Measurements from ENCODE around the gene PREX1. TPM values are rescaled to one million over a fixed set of nuclear protein-coding genes. Genes with fewer than 3 reads are reported as not detected.
"Not testable (repeated sequence)": the region's sequence is repeated elsewhere in the genome, so short reads cannot be mapped to it uniquely, and the experiment has no call there.

The PREX1 gene
- total RNA-seq, 1 donor from 2014 or later = 11.2 TPM

DNA sequence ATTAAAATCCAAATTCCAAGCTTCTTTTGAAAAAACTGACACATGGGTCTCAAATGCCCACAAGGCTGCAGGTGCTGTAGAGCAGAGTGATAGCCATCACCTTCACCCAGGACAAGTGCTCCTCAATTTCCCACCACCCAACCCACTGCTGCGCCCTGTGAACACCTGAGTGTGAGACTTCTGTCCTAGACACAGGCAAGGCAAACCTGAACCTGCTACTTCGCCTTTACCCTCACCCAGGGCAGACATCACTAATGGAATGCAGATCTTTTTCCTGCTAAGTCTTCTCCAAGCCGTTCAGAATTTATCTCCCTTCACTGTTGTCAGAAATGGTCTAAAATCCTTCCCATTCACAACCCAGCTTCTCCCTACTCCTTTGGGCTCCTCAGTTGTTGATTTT lies 65.9 kb downstream of the PREX1 start:
- Histone ChIP-seq H3K4me1 (peaks cover 69% of the 10 kb centered on the region), H3K27ac (replicated peaks) (peak overlapping the region; percentile 84), H3K4me3 (no peak overlapping the region), H3K36me3 (no peaks in the 10 kb centered on the region), H3K27me3 (ENCODE audit: low read depth) (no peaks in the 10 kb centered on the region), H3K9me3 (replicated peaks) (peaks cover 8% of the 10 kb centered on the region)
- intact Hi-C loops (cut with micrococcal nuclease) = no loop called here
- DNase-seq = no peak
- TF ChIP-seq, protein P1, sequence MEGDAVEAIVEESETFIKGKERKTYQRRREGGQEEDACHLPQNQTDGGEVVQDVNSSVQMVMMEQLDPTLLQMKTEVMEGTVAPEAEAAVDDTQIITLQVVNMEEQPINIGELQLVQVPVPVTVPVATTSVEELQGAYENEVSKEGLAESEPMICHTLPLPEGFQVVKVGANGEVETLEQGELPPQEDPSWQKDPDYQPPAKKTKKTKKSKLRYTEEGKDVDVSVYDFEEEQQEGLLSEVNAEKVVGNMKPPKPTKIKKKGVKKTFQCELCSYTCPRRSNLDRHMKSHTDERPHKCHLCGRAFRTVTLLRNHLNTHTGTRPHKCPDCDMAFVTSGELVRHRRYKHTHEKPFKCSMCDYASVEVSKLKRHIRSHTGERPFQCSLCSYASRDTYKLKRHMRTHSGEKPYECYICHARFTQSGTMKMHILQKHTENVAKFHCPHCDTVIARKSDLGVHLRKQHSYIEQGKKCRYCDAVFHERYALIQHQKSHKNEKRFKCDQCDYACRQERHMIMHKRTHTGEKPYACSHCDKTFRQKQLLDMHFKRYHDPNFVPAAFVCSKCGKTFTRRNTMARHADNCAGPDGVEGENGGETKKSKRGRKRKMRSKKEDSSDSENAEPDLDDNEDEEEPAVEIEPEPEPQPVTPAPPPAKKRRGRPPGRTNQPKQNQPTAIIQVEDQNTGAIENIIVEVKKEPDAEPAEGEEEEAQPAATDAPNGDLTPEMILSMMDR (IDR thresholded peaks at IDR 0.05; ENCODE audit: borderline replicate concordance) = no peak

DNA sequence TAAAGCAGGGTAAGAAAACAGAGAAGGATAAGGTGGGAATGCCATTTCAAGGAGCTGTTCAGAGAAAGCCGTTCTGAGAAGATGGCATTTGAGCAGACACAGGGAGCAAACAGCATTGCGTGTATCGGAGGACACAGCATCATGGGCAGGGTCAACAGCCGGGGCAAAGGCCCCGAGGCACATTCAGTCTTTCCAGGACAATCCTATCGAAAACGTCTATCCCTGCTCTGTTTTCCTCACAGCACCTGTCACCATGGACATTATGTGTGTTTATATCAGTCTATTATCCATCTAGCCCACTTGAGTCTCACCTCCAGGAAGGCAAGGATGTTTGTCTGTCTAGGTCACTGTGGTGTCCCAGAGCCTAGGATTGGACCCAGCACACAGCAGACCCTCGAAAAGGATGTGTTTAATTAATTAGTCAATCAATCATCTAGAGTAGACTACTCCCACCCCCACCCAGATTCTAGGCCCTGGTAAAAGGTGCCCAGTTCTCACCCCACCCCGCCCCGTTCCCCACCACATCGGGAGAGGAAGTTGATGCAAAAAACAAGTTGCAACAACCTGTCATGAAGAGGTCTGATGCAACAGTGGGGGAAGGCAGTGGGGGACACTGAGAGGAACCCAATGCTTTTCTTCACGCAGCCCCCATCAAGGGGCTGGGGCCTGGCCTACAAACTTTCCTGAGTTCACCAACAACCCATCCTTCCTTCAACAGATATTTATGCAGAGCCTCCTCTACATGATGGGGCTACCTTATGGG lies 66.6 kb downstream of the PREX1 start:
- TF ChIP-seq, protein P1 (IDR thresholded peaks at IDR 0.05; ENCODE audit: borderline replicate concordance) = no peak
- no peaks in the 10 kb centered on the region for H3K27me3 ChIP-seq (ENCODE audit: low read depth)
- H3K36me3 ChIP-seq = no peaks in the 10 kb centered on the region
- intact Hi-C loops (cut with micrococcal nuclease) = no loop called here
- peak; percentile 39 for DNase-seq
- H3K9me3 ChIP-seq (replicated peaks) = peaks cover 8% of the 10 kb centered on the region
- no peak overlapping the region for H3K4me3 ChIP-seq
- peaks cover 62% of the 10 kb centered on the region for H3K4me1 ChIP-seq
- peak overlapping the region; percentile 84 for H3K27ac ChIP-seq (replicated peaks)

DNA sequence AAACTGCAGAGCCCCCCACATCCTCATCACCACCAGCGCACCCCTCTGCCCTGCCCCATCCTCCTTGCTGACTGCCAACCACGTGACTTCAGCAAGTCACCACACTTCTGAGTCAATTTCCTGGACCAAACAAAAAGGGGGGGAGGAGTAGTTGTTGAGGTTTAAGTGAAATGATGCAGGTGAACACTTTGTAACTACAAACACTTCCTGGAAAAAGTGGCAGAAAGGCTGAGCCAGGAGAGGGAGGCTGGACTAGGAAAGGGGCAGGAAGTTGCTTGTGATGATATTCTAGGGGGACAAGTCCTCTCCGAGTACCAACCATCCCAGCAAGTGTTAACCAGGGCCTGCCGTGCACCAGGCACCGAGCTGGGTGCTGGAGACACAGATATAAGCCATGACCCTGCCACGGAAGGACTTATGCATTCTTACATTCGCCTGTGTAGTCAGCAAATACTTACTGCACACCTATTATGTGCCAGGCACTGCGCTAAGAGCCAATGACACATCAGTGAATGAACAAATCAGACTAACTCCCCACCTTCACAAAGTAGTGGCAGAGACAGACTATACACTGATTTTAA lies 67.3 kb downstream of the PREX1 start:
- Histone ChIP-seq H3K4me1 (peaks cover 55% of the 10 kb centered on the region), H3K4me3 (no peak overlapping the region), H3K9me3 (replicated peaks) (peaks cover 12% of the 10 kb centered on the region), H3K27ac (replicated peaks) (peak overlapping the region; percentile 84), H3K36me3 (no peaks in the 10 kb centered on the region), H3K27me3 (ENCODE audit: low read depth) (no peaks in the 10 kb centered on the region)
- DNase-seq = no peak
- intact Hi-C loops (cut with micrococcal nuclease) = no loop called here
- TF ChIP-seq, protein P1 (IDR thresholded peaks at IDR 0.05; ENCODE audit: borderline replicate concordance) = no peak

DNA sequence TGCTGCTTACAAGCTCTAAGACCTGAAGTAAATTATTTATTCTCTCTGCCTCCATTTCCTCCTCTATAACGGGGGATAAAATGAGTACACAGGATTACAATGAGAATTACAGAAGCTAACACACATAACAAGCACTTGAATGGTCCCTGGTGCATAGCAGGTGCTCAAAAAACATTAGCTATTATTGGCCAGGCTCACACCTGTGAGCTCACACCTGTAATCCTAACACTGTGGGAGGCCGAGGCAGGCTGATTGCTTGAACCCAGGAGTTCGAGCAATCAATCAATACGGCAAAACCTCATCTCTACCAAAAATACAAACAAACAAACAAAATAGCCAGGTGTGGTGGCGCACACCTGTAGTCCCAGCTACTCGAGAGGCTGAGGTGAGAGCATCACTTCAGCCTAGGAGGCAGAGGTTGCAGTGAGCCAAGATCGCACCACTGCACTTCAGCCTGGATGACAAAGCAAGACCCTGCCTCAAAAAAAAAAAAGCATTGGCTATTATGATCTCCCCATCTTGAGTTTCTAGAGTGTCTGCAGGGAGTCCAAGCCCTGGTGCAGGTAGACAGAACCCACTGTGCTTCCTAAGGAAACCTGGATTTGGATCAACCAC lies 68.1 kb downstream of the PREX1 start:
- Histone ChIP-seq H3K9me3 (replicated peaks) (peaks cover 13% of the 10 kb centered on the region), H3K27ac (replicated peaks) (peak overlapping the region; percentile 84), H3K4me1 (peaks cover 48% of the 10 kb centered on the region), H3K27me3 (ENCODE audit: low read depth) (no peaks in the 10 kb centered on the region), H3K4me3 (no peak overlapping the region), H3K36me3 (no peaks in the 10 kb centered on the region)
- TF ChIP-seq, protein P1 (IDR thresholded peaks at IDR 0.05; ENCODE audit: borderline replicate concordance) = no peak
- intact Hi-C loops (cut with micrococcal nuclease) = no loop called here
- no peak for DNase-seq

DNA sequence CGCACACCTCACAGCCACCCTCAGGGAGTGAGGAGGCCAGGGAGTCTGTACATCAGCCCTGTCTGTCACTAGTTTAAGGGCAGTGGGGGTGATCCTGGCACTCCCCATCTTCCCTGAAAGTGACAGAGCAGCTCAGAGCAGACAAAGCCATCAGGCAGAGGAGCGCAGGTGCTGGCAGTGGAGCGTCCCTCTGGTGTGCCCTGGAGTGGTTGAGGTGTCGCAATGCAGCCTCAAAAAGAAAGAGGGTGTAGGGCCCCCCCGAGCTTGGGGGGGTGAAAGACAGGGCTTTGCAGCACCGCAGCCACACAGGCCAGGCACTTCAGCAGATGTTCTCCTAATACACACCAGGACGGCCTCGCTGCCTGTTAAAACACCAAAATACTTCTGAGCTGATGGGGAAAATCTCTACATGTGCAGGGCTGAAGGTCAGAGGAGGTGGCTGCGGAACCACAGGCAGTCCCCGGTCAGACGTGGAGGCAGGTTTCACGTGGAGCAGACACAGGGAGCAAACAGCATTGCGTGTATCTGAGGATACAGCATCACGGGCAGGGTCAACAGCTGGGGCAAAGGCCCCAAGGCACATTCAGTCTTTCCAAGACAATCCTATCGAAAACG lies 69.5 kb downstream of the PREX1 start:
- no peak overlapping the region for H3K27ac ChIP-seq (replicated peaks)
- peaks cover 11% of the 10 kb centered on the region for H3K9me3 ChIP-seq (replicated peaks)
- TF ChIP-seq, protein P1 (IDR thresholded peaks at IDR 0.05; ENCODE audit: borderline replicate concordance) = no peak
- H3K4me1 ChIP-seq = peaks cover 35% of the 10 kb centered on the region
- H3K27me3 ChIP-seq (ENCODE audit: low read depth) = no peaks in the 10 kb centered on the region
- no peak for DNase-seq
- no peaks in the 10 kb centered on the region for H3K36me3 ChIP-seq
- intact Hi-C loops (cut with micrococcal nuclease) = no loop called here
- no peak overlapping the region for H3K4me3 ChIP-seq

DNA sequence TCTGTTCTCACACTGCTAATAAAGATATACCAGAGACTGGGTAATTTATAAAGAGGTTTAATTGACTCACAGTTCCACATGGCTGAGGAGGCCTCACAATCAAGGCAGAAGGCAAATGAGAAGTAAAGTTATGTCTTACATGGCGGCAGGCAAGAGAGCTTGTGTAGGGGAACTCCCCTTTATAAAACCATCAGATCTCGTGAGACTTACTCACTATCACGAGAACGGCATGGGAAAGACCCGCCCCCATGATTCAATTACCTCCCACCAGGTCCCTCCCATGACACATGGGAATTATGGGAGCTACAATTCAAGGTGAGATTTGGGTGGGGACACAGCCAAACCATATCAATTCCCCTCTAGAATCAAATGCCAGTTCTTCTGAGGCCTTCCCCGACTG lies 71.0 kb downstream of the PREX1 start:
- H3K4me1 ChIP-seq = peaks cover 34% of the 10 kb centered on the region
- H3K27ac ChIP-seq (replicated peaks) = peak overlapping the region; percentile 19

More for the DNA sequence above, 71.0 kb downstream of the PREX1 start:
- DNase-seq; H3K36me3 ChIP-seq; H3K4me3 ChIP-seq; H3K27me3 ChIP-seq (ENCODE audit: low read depth); intact Hi-C loops (cut with micrococcal nuclease): not testable (repeated sequence)
- H3K9me3 ChIP-seq (replicated peaks) = peaks cover 11% of the 10 kb centered on the region
